ENCODE results near the gene NEGR1. TPM values are rescaled to one million over a fixed set of nuclear protein-coding genes. Genes with fewer than 3 reads are reported as not detected.

The NEGR1 gene
- total RNA-seq, 1 donor from 2014 or later = 19.2 TPM

DNA sequence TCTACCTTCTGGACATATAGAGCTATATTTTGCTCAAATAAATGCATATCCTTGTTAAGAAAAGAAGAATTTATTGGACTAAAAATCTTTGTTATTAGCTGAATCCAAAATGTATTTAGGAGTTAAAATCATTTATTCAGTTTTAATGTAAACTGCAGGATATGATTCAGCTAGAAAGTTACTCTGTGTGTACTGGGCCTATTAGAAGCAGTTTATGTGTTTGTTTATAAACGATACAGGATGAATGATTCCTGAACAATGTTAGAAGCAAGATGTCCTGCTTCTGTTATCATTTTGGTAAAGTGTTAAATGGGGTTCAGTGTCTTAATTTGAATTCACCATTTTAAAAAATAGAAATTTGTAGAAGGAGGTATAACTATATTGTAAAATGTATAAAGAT, 652.3 kb downstream of the NEGR1 start:
- Histone ChIP-seq H3K4me3 (no peak overlapping the region), H3K4me1 (no peaks in the 10 kb centered on the region), H3K36me3 (no peaks in the 10 kb centered on the region), H3K27me3 (no peaks in the 10 kb centered on the region), H3K27ac (no peak overlapping the region), H3K9me3 (no peaks in the 10 kb centered on the region)
- intact Hi-C loops (cut with DNase I) = no loop called here
- TF ChIP-seq POLR2A (IDR thresholded peaks at IDR 0.05) (no peak), POLR2AphosphoS5 (IDR thresholded peaks at IDR 0.05; ENCODE audit: insufficient read depth in 1 of 2, low read depth in 1 of 2) (no peak)
- TF ChIP-seq, protein P1, sequence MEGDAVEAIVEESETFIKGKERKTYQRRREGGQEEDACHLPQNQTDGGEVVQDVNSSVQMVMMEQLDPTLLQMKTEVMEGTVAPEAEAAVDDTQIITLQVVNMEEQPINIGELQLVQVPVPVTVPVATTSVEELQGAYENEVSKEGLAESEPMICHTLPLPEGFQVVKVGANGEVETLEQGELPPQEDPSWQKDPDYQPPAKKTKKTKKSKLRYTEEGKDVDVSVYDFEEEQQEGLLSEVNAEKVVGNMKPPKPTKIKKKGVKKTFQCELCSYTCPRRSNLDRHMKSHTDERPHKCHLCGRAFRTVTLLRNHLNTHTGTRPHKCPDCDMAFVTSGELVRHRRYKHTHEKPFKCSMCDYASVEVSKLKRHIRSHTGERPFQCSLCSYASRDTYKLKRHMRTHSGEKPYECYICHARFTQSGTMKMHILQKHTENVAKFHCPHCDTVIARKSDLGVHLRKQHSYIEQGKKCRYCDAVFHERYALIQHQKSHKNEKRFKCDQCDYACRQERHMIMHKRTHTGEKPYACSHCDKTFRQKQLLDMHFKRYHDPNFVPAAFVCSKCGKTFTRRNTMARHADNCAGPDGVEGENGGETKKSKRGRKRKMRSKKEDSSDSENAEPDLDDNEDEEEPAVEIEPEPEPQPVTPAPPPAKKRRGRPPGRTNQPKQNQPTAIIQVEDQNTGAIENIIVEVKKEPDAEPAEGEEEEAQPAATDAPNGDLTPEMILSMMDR (IDR thresholded peaks at IDR 0.05) = no peak
- no peak for DNase-seq (ENCODE audit: extremely low spot score in 2 of 2)

DNA sequence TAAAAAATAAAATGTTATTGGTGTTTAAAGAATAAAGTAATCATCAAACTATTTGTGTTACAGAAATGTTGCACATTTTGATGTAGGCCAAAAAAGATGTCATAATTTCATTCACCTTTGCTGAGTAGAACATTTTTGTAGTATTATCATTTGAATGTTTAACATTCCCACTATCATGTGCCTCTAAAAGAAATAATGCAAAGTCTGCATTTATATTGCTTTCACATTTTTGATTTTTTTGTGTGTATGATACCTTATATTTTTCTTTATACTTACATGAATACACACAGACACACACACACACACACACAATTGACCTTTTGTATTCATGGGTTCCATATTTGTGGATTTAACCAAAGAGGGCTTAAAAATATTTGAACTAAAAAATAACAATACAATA, 657.3 kb downstream of the NEGR1 start:
- intact Hi-C loops (cut with DNase I) = no loop called here

DNA sequence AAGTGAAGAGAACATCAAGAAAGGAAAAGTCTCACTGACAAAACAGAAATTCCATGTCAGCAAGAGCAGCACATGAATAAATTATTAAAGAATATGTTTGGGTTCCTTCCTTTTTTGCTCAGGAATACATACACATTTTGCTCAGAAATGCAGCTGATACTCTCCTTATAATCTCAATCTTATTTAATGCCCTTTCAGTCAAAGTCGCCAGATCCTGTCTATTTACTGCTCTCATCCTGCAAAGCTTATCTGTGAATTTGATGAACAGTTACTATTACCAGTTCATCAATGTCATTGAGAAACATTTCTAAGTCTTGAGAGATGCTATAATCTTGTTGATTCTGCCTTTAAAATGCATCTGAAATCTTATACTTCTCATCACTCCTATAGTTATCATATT, 658.5 kb downstream of the NEGR1 start:
- intact Hi-C loops (cut with DNase I) = no loop called here
- H3K27ac ChIP-seq = no peak overlapping the region
- TF ChIP-seq POLR2A (IDR thresholded peaks at IDR 0.05) (no peak), POLR2AphosphoS5 (IDR thresholded peaks at IDR 0.05; ENCODE audit: insufficient read depth in 1 of 2, low read depth in 1 of 2) (no peak)
- TF ChIP-seq, protein P1 (IDR thresholded peaks at IDR 0.05) = no peak
- no peaks in the 10 kb centered on the region for H3K9me3 ChIP-seq
- no peaks in the 10 kb centered on the region for H3K27me3 ChIP-seq
- no peak overlapping the region for H3K4me3 ChIP-seq
- H3K36me3 ChIP-seq = no peaks in the 10 kb centered on the region
- DNase-seq (ENCODE audit: extremely low spot score in 2 of 2) = no peak
- H3K4me1 ChIP-seq = no peaks in the 10 kb centered on the region

More for the DNA sequence above, 657.3 kb downstream of the NEGR1 start:
- Histone ChIP-seq H3K27ac (no peak overlapping the region), H3K4me1 (no peaks in the 10 kb centered on the region), H3K27me3 (no peaks in the 10 kb centered on the region), H3K9me3 (no peaks in the 10 kb centered on the region), H3K4me3 (no peak overlapping the region), H3K36me3 (no peaks in the 10 kb centered on the region)
- DNase-seq (ENCODE audit: extremely low spot score in 2 of 2) = no peak
- TF ChIP-seq POLR2AphosphoS5 (IDR thresholded peaks at IDR 0.05; ENCODE audit: insufficient read depth in 1 of 2, low read depth in 1 of 2) = no peak
- TF ChIP-seq, protein P1 (IDR thresholded peaks at IDR 0.05) = no peak
- no peak for TF ChIP-seq POLR2A (IDR thresholded peaks at IDR 0.05)

DNA sequence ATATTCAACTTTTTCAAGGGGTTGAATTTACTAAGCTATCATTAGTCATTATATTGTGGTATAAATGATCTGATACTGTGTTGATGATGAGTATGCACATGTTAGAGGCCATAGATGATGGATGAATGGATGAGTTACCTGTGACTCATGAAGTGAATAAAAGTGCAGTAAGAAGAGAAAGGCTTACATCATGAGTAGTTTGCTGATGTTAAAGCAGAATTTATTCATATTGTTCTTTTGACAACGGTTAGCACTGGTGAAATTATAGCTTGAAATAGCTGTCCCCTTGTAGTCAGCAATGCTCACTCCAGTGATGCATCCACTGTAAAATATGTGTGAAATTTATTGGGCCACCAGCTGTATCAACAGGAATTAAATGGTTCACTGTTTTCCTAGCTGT, 660.6 kb downstream of the NEGR1 start:
- no peaks in the 10 kb centered on the region for H3K36me3 ChIP-seq

More for the DNA sequence above, 660.6 kb downstream of the NEGR1 start:
- H3K4me3 ChIP-seq = no peak overlapping the region
- no peak for TF ChIP-seq POLR2AphosphoS5 (IDR thresholded peaks at IDR 0.05; ENCODE audit: insufficient read depth in 1 of 2, low read depth in 1 of 2)
- TF ChIP-seq, protein P1 (IDR thresholded peaks at IDR 0.05) = no peak
- no peak for TF ChIP-seq POLR2A (IDR thresholded peaks at IDR 0.05)
- intact Hi-C loops (cut with DNase I) = no loop called here
- no peaks in the 10 kb centered on the region for H3K9me3 ChIP-seq
- no peaks in the 10 kb centered on the region for H3K4me1 ChIP-seq
- H3K27me3 ChIP-seq = no peaks in the 10 kb centered on the region
- no peak overlapping the region for H3K27ac ChIP-seq
- no peak for DNase-seq (ENCODE audit: extremely low spot score in 2 of 2)
